HPDE6-E6E7 (cell line): ENCODE measurements around the gene C16orf96.

Source experiments
- DNase-seq: peaks from one replicate; pipeline ENCODE4 v3.0.0; 2011; ENCODE audit warnings: missing footprints; ENCODE audit errors: extremely low spot score

The C16orf96 gene

GRCh38 chr16:4646773-4647643 is 90.9 kb downstream of the C16orf96 start:
- no peak for DNase-seq

GRCh38 chr16:4647644-4647980 is 91.5 kb downstream of the C16orf96 start:
- no peak for DNase-seq

GRCh38 chr16:4648917-4649316 is 92.8 kb downstream of the C16orf96 start:
- no peak for DNase-seq

- DNase-seq: no peak
These were observed 93.8 kb downstream of the C16orf96 start for GRCh38 chr16:4649744-4650442.
